HL-60 (cell line): ENCODE measurements around the gene PDLIM5.

Source experiments
- CTCF ChIP-seq: IDR thresholded peaks from one replicate; pipeline ENCODE4 v1.5.1; 2011; ENCODE audit warnings: low read length, control low read depth, inconsistent platforms; ENCODE audit not compliant: insufficient read depth
- GABPA ChIP-seq: IDR thresholded peaks from 2 replicates; pipeline ENCODE4 v1.6.1; 2012; ENCODE audit warnings: low read depth
- POLR2AphosphoS5 ChIP-seq: IDR thresholded peaks from 2 replicates; pipeline ENCODE4 v1.6.1; 2012; ENCODE audit warnings: low read depth
- REST ChIP-seq: IDR thresholded peaks from 2 replicates; pipeline ENCODE4 v1.6.1; 2012; ENCODE audit warnings: low read depth; ENCODE audit not compliant: insufficient replicate concordance

GRCh38 chr4:94498502-94498901 lies 46.8 kb downstream of the PDLIM5 start:
- TF ChIP-seq CTCF (no peak), GABPA (no peak), POLR2AphosphoS5 (no peak), REST (no peak)
